ENCODE results near the gene H19.

Gene H19

DNA sequence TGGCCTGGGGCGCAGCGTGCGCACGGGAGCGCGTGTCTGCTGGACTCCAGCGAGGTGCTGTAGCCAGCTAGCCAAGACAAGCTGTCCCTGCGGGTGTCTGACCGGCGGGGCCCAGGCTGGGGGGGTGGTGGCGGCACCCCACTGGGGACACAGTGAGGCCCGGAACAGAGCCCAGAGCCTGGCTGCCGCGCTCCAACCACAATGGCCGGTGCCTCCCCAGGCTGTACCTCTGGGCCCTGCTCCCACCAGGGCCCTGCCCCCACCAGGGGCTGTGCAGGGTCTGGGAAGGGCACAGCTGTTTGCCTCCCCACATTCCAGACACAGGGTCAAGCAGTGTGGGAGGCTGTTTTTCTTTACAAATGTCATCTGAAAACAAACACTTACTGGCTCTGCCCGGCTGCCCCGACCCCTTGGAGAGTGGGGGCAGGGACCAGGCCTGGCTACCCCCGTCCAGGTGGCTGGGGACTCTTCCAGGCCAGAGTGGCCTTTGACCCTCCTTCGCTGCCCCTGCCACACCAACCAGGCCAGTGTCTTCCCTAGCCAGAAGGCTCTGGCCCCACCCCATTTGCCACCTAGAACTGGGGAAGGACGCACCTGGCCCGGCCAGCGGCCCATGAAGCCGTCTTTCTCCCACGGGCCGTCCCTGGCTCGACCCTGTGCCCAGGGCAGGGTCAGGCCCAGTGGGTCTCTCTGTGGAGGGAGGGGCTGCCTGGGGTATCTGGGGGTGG lies 14.6 kb downstream of the H19 start:
- no peak for DNase-seq

DNA sequence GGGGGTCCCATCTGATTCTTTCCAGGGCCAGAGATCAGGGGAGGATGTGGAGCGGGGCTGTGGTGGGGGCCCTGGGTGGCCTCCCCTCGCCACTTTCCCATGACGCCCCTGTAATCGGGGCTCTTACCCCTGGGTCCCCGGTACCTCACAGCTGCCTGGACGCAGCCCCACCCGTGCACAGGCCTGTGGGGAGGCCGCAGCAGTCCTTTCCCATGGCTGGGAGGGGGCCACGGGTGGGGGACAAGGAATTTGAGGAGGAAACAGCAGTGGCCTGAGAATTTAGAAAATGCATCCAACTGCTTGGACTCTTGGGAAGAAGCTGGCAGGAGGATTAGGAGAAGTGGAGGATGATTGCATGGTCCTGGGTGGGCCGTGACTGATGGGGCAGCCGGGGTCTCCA lies 18.0 kb downstream of the H19 start:
- DNase-seq: no peak

DNA sequence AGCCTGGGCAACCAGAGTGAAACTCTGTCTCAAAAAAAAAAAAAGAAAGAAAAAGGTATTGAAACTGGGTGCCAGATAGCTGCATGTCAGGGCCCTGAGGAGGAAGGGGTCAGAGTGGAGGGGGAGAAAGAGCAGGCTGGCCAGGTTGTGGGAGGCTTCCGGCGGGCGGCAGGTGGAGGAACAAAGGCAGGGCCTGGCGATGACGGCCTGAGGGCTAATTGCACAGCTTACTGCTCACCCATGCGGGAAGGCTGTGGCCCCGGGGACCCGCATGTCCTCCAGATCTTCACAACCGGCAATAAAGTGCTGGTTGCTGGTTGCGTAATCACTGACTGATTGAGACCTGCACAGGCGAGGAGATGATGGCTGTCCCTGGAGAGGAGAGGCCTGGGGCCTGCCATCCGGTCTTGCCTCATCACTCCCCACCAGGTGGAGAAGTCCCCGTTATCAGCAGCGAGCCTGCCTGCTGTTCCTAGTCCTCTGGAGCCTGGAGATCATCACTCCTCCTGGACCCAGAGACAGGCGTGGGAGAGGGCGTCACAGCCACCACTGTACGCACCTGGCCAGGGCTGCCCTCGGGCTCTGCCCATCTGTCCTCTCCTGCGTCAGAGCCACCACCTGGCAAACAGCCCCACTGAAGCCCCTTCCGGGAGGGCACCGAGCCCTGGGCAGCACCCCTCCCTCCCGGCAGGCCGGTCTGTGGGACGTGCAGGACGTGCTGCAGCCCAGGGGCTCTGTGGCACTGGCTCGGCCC lies 18.7 kb downstream of the H19 start:
- no peak for DNase-seq

DNA sequence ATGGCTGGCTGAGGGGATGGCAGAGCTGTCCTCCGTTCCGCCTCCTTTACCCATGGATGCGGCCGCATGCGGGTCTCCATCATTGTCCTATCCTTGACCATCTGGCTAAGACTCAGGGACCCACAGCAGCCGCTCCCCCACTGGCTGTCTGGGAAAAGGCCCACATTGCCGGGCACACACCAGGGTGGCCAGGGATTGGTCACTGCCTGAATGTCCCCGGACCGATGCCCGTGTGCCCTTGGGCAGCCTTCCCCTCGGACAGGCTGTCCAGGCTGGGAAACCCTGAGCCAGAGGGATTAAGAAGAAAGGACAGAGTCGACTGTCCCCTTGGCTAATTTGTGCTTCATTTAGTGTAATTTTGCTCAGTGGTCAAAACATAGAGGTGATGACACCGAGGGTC lies 22.5 kb downstream of the H19 start:
- no peak for DNase-seq

DNA sequence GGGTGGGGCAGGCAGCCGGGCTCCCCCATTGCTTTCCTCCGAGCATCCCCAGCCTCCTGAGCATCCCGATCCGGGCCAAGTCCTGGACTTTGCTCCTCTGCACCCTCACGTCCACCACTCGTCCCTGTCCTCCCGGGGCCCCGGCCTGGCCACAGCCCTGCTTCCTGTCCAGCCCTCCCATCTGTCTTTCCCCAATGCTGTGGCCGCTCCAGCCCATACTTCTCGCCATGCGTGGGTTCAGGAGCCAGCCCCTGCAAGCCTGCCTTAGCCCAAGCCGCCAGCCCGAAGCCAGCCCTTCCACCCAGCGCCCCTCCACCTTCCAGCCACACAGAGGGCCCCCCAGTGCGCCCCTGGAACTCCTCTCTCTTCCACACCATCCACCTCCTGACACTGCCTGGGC lies 26.7 kb downstream of the H19 start:
- no peak for DNase-seq

DNA sequence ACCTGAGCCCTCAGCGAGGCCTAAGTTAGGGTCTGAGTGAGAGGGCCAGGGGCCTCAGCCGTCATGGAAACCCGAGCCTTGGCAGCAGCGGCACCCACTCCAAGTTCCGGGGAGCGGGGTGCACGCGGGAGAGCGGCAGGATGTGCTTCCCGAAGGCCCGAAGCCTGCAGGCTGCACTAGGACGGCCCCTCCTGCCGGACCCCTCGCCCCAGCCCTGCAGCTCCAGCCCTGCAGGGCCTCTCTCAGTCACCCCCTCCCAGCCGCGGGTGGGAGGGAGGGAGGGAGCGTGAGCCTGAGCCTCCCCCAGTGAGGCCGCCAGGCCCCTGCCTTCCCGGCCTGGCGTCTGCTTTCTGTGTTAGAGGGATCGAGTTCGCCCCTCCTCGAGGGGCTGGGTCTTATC lies 27.9 kb downstream of the H19 start:
- no peak for DNase-seq

DNA sequence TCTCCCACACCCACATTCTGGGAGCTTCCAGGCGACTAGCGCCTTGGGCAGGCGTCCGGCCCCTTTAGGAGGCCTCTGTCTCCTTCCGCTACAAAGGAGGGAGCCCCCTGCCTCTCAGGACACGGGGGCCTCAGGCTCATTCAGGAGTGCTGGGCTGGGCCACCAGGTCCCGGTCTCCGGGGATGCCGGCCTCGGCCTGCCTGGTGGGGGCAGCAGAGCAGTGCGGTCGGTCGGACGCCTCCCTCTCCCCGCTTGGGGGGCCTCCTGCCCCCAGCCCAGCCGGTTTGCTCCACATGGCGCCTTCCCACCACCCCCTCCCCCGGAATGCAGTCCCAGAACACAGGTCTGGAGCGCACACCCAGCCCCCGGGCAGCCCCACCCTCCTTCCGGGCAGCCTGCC lies 28.6 kb downstream of the H19 start:
- no peak for DNase-seq

DNA sequence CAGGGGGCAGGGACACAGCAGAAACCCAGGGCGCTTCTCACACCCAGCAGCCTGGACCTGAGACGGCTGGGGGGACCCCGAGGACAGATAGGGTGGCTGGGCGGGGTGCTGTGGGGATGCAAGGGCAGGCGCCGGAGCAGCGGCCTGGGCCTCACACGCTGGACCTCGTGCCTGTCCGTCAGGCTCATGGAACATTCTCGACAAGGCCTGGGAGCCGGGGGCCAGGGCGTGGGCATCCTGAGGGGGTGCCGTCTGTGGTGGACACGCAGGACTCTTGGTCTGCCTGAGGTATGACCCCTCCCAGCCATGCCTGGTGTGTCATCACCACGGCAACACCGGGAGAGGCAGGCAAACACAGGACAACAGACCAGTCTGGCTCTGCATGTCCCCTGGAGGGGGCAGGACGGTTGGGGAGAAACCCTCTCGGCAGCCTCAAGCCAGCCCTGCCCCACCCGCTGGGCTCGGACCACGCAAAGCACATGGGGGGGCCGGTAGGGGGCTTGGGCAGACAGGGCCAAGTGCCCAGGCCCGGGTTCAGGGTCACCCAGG lies 29.1 kb downstream of the H19 start:
- DNase-seq: no peak

DNA sequence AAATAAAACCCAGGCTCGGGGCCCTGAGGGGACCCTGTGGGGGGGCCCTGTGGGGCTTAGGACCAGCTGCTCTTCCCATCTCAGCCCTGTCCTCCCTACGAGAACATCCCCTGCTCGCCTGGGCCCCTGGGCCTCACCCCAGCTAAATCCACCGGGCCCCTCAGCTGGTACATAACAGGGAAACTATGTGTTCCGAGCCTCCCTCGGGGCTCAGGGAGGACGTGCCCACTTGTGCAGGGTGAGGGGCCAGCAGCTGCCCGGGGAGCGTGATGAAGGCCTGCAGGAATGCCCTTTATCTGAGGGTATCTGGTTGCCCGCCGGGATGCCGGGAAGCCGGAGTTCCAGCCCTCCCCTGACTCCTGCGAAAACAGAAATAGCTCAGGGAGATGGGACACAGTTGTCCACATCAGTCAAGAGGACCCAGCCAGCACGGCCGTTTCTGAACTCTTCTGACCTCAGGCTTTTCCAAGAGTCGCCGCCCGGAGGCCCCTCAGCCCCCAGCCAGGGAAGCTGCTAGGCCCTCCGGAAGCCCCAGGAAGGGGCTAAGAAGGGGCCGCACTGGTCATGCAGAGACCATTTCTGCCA lies 29.9 kb downstream of the H19 start:
- no peak for DNase-seq

DNA sequence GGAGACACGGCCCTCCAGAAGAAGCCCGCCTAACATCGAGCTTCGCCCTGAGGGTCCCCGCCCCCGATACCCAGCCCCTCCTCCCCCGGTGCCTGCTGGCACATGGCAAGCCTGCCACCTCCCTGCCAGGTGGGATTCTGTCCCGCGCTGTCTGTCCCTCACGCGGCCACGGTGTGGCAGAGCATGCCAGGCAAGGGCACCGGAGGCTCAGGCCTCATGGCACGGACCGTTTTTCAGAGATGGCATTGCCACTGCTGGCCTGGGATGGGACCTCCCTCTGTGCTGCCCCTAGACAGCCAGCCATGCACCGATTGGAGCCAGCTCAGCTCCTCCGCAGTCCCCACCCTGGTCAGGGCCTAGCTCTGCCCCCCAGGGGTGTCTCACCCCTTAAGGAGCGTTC lies 31.1 kb downstream of the H19 start:
- DNase-seq: no peak

DNA sequence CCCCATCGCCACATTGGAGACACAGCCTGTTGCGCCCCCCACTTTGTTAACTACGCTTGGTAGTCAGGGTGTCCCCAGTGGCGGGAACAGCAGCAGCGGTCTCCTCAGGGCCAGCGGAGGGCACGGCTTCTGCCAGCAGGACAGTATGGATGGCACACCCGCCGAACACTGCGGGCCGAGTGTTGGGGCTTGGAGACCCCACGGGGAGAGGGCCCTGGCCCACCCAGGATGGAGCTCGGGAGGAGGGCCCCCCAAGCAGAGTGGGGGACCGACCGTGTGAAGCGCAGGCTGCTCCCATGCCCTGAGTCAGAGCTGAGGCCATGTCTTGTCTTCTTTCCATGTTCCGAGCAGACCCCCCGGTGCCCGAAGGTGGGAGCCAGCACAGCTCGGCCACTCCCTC lies 32.7 kb downstream of the H19 start:
- no peak for DNase-seq

DNA sequence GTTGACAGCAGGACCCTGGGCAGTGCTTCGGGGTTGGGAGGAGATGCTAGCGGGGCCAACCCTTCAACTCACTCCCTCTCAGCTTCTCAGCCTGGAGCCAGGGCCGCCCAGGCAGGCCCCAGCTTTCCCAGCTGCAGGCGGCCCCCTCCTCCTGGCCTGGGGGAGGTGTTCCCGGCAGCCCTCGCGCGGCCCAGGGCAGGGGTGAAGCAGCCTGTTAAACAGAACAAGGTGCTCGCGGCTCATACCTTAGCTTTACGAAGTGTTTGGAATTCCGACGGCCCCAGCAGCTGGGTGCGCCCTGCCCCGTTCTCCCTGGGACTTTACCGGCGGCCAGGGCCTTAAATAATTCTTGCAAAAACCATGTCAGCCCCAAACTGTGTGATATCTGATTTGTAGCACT lies 33.3 kb downstream of the H19 start:
- DNase-seq: no peak

DNA sequence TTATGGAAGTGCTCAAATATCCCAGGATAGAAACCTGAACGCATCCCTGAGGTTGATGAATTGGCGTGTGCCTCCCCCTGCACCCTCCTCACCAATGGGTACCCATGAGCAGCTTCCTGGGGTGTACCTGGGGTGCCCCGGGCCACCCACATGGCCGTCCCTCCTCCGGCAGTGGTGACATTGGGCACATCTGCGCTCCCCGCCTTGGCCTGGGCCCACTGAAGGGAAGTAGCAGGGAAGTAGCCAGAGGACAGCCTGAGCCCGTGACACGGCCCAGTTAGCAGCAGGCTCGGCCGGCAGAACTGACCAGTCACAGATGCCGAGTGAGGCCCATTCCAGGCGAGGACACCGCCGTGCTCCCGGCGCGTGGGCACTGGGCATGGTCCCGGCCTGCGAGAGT lies 33.8 kb downstream of the H19 start:
- DNase-seq: no peak

DNA sequence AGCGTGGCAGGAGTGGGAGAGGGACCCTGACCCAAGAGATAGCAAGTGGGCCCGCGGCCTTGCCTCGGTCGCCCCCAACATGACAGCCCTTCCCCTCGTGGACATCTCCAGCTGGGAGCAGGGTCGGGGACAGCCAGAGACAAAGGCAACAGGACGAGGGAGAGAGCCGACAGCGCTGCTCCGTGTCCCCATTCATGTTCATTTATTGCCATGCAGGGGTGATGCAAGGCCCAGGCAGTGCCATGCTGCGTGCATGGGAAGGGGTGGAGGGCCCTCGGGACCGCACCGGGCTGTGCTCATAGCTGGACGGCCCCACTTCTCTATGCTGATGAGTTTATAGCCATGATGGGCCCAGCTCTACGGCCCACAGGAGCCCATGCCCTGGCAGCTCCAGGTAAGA lies 37.9 kb downstream of the H19 start:
- no peak for DNase-seq

DNA sequence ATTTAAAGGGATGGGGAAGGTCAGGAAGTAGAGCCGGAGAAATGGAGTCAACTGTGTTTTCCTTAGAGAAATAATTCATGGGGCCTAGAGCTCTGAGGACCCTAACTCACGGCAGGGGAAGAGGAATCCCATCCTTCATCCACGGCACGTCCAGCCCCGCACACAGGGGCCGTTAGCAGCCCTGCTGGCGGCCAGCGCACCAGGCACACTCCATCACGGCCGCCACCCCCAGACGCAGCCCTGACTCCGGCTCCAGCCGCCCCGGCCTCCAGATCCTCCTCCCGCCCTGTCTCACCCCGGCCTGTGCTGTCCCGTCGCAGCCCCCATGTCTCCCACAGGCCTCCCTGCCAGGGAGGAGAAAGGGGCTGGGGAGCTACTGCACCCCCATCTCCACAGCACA lies 39.3 kb downstream of the H19 start:
- no peak for DNase-seq

DNA sequence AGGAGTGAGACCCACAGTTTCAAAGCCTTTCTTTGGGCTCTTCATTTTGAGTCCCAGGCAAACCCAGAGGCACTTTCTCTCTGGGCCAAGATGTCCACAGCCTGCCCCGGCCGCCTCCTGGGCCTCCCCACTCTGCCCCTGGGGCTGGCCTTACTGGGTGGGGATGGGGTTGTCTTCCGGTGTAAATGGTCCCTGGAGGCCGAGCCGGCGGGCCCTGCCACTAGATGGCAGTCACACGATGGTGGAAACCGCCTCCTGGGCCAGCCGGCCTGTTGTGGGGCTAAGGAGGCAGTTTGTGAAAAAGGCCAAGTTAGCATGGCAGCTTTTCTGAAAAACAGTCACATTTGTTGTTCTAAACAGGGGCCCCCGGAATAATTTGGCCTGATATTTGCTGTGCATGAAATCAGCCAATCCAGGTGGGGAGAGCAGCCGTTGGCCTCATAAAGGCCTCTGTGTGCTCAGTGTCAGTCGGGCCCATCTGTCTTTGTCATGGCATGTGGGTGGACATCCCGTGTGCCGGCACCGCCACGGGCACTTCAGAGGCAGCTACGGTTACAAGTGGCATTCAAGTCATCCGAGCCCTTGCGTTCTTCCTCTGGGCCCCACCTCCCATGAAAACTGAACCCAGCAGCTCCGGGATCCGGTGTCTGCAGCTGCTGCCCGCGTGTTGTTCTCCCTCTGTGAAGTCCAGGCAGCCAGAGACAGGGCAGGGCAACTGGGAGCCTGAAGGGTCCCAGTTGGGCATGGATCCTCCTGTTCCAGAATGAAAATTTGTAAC lies 44.0 kb downstream of the H19 start:
- DNase-seq: no peak

DNA sequence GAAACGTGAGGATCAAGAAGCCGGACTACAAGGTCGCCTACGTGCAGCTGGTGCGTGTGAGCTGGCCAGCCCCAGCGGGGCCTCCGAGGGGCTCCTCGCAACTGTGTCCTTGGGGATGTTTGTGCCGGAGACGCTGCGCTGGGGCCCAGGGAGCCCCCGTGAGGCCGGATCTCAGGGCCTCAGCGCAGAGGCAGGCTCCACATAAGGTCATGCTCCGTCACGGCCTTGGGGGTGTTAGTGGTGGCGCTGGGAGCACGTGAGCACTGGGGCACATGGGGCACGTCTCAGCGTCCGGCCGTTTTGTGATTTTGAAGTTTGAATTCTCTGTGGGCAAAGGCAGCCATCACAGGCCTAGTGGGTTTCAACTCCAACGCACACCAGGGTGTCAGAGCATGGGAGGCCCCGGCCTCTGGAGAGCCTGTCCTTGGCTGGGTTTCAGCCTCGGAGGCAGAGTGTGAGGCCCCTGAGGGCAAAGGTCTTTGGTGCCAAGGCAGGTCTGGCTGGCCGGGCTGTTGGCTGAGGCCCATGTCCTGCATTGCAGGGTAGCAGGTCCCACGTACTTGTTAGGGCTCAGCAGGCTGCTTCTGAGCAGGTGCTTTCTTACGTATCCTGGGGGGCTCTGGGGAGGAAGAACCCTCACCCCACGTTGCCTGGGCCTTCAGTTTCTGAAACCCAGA lies 44.7 kb downstream of the H19 start:
- no peak for DNase-seq

DNA sequence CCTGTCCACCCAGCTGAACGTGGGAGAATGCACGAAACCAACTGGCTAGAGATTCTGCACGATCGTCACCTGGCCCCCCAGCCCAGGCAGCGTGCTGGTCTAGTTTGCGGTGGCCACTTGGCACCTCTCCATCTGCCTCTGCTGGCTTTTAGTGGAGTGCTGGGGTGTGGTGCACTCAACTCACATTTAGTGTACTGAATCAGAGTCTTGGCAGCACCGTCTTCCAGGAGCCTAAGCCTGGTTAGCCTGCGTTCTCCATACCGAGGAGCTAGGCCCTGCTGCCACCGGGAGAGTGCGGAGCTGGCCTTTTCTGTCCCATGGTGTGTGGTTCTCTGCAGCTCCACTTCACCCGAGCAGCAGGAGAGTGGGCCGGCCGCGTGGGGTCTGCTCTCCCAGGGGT lies 47.7 kb downstream of the H19 start:
- DNase-seq: no peak

DNA sequence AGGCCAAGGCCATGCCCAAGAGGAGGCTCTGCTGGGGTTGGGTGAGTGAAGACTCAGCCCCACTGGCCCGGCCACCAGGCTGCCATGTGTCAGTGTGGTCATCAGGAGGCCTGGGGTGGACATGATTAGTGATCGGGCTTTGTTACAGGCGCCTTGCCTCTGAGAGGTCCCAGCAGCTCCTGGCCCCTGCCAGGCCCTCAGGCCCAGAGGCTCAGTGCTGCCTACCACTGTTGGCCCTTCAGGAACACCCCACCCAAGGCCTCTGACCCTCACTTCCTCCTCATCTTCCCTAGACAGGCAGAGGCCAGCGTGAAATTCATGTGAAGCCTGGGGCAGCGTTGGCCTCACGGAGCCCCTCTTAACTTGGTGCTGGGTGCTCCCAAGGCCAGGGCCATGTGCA lies 48.3 kb downstream of the H19 start:
- DNase-seq: no peak

DNA sequence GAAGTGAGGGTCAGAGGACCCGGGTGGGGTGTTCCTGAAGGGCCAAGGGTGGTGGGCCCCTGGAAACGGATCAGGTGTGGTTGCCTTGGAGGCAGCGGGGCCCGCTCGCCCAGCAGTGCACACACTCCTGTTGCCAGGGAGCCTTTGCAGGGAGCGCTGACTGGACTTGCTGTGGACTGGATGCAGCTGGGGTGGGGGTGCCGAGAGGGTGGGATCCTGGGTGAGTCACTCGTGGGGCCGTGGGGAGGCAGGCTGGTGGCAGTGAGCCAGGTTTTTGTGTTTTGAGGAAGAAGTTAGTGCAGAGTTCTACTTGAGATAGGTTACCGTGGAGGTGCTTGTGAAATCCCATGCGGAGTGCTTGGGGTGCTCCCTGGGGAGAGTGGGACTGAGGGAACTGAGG lies 49.3 kb downstream of the H19 start:
- no peak for DNase-seq

DNA sequence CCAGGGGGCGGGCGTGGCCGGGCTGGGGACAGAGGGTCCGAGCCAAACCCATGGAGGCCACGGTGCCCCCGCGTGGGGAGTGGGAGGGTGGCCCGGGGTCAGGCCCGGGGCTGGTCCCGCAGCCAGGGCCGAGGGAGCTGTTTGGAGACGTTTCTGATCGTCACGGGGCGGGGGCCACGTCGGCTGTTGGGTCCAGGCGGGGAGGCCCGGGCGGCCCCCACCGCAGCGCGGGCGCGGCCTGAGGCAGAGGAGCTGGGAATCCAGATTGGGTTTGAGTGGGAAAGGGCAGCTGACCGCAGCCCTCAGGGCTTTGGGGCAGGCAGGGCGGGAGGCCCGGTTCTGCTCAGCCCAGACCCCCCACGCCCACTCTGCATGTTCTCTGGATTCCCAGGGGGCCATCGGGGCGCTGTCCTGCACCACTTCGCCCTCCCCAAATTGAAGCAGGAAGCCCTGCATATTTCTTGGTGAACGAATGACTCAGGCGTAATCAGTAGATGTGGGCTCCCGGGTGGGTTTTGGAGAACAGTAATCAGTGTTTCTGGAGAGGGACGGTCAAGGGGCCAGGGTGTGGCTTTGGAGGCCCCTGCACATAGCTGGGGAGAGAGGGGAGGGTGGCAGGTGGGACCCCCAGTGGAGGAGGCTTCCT lies 49.9 kb downstream of the H19 start:
- no peak for DNase-seq

DNA sequence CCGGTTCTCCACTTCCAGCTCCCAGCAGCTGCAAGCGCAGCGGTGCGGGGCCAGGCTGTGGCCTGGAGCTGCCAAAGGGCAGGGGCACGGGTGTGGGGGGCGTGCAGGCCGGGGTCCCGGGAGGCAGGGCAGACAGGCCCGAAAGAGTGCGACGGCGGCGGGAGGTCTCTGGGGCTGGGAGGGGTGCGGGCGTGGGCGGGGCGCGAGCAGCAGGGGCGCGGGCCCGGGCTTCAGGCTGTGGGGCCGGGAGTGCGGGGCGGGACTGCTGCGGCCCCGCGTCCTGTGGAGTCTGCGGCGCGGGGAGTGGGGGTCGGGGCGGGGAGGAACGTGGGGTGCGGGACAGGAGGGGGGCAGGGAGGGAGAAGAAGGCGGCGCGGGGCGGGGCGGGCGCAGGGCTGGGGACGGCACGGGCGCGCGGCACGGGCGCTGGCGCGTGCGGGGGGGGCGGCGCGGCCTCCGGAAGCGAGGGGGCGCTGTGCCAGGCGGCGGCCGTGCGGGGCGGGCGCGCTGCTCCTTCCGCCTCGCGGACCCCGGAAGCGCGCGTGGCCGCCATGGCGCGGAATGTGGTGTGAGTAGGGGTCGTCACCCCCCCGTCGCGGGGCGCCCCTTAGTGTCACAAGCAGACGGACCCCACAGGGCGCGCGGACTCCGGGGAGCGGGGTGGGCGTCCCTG lies 50.7 kb downstream of the H19 start, which contains the start of gene MRPL23:
TSS of gene MRPL23 (plus strand) at position 521 of the 673 bp plus-strand sequence. CDS start at position 552, 31 bp downstream.
- no peak for DNase-seq
